ENCODE data around the gene TEX264. TPM values are rescaled to one million over a fixed set of nuclear protein-coding genes. Genes with fewer than 3 reads are reported as not detected.

The TEX264 gene
- total RNA-seq, 4 donors from 2014 or later: 60.9 to 116 (median 88.2) TPM

- no peak overlapping the region for H3K27ac ChIP-seq
- WGBS, 2 donors (ENCODE audit: low coverage in 1 of 2): 91 to 94% methylated on average over 2 to 3 of the region's 3 CpGs
- in situ Hi-C loops (cut with MboI; ENCODE audit: low pct_ligation_motif_present in 1 of 4, low pct_unique_long_range_greater_than_20kb in 1 of 4, low sequenced_read_pairs in 3 of 4) (loop anchor here in 1 of 4 donors (25.0 kb wide), 1 partner anchor 270 kb away; the partner anchor contains the start of genes MANF and RBM15B), intact Hi-C loops (cut with DNase I; ENCODE audit: low total_unique reads) (no loop called here)
- no peak for DNase-seq
- H3K4me3 ChIP-seq: no peak overlapping the region
- H3K4me1 ChIP-seq: no peaks in the 10 kb centered on the region
- H3K9me3 ChIP-seq: no peaks in the 10 kb centered on the region
- TF ChIP-seq POLR2AphosphoS5 (IDR thresholded peaks at IDR 0.05): no peak
- TF ChIP-seq POLR2A (IDR thresholded peaks at IDR 0.05): no peak
- TF ChIP-seq EP300 (IDR thresholded peaks at IDR 0.05; ENCODE audit: low read depth): no peak
- TF ChIP-seq, protein P1, sequence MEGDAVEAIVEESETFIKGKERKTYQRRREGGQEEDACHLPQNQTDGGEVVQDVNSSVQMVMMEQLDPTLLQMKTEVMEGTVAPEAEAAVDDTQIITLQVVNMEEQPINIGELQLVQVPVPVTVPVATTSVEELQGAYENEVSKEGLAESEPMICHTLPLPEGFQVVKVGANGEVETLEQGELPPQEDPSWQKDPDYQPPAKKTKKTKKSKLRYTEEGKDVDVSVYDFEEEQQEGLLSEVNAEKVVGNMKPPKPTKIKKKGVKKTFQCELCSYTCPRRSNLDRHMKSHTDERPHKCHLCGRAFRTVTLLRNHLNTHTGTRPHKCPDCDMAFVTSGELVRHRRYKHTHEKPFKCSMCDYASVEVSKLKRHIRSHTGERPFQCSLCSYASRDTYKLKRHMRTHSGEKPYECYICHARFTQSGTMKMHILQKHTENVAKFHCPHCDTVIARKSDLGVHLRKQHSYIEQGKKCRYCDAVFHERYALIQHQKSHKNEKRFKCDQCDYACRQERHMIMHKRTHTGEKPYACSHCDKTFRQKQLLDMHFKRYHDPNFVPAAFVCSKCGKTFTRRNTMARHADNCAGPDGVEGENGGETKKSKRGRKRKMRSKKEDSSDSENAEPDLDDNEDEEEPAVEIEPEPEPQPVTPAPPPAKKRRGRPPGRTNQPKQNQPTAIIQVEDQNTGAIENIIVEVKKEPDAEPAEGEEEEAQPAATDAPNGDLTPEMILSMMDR (IDR thresholded peaks at IDR 0.05): no peak
- H3K36me3 ChIP-seq: peaks cover 0 to 36% (median 8%) of the 10 kb centered on the region in 4 donors
- H3K27me3 ChIP-seq: no peaks in the 10 kb centered on the region
These were observed 13.8 kb upstream of the TEX264 start for GRCh38 chr3:51657234-51657633.

GRCh38 chr3:51659942-51660341 is 11.1 kb upstream of the TEX264 start:
- Histone ChIP-seq H3K4me3 (no peak overlapping the region), H3K36me3 (peaks cover 0 to 43% (median 13%) of the 10 kb centered on the region in 4 donors), H3K4me1 (no peaks in the 10 kb centered on the region), H3K27ac (no peak overlapping the region), H3K9me3 (no peaks in the 10 kb centered on the region), H3K27me3 (no peaks in the 10 kb centered on the region)
- TF ChIP-seq POLR2A (IDR thresholded peaks at IDR 0.05) (no peak), POLR2AphosphoS5 (IDR thresholded peaks at IDR 0.05) (no peak)
- TF ChIP-seq, protein P1 (IDR thresholded peaks at IDR 0.05): no peak
- in situ Hi-C loops (cut with MboI; ENCODE audit: low pct_ligation_motif_present in 1 of 4, low pct_unique_long_range_greater_than_20kb in 1 of 4, low sequenced_read_pairs in 3 of 4): loop anchor here in 1 of 4 donors (10.0 to 25.0 kb wide), 2 partner anchors 155 to 273 kb away; partner anchors contain the start of genes DCAF1, MANF and RBM15B
- intact Hi-C loops (cut with DNase I; ENCODE audit: low total_unique reads): no loop called here
- no peak for DNase-seq
- WGBS, 2 donors (ENCODE audit: low coverage in 1 of 2): 89 to 94% methylated on average over 9 of the region's 9 CpGs

DNA sequence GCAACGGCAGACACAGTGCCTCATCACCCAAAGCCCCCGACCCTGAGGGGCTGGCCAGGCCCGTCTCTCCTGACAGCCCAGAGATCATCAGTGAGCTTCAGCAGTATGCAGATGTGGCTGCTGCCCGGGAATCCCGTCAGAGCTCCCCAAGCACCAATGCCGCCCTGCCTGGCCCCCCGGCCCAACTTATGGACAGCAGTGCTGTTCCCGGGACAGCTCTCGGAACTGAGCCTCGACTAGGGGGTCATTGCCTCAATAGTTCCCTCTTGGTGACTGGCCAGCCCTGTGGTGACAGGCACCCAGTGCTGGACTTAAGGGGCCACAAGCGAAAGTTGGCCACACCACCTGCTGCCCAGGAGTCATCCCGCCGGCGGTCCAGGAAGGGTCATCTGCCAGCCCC is 8.6 kb upstream of the TEX264 start:
- peaks cover 0 to 39% (median 13%) of the 10 kb centered on the region in 4 donors for H3K36me3 ChIP-seq
- intact Hi-C loops (cut with DNase I; ENCODE audit: low total_unique reads): no loop called here
- TF ChIP-seq, protein P1 (IDR thresholded peaks at IDR 0.05): no peak
- TF ChIP-seq EP300 (IDR thresholded peaks at IDR 0.05; ENCODE audit: low read depth): no peak
- no peak for TF ChIP-seq POLR2AphosphoS5 (IDR thresholded peaks at IDR 0.05)
- no peak for TF ChIP-seq POLR2A (IDR thresholded peaks at IDR 0.05)

DNA sequence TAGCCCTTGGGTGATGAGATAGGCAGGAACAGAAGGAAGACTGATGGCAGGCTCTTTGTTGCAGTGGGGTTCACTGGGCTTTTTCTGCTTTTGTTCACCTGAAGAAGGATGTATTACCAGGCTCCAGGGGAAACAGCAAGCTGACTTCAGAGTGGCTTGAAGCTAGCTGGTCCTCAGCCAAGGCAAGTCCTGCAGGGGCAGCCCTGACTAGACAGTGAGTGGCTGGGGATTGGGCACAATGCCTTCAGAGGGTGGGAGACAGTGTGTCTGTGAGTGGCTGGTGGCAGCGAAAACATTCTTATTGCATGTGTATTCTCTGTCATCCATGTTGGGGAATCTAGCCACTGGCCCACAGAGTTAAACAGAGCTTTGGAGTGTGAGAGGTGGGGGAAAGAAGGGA is 2.3 kb upstream of the TEX264 start:
- H3K4me3 ChIP-seq: no peak overlapping the region
- in situ Hi-C loops (cut with MboI; ENCODE audit: low pct_ligation_motif_present in 1 of 4, low pct_unique_long_range_greater_than_20kb in 1 of 4, low sequenced_read_pairs in 3 of 4) (loop anchor here in 2 of 4 donors (5.0 to 25.0 kb wide), 3 partner anchors 164 to 281 kb away; partner anchors contain the start of genes DCAF1 (in 2 of the 2), MANF (in 1 of the 2) and RBM15B (in 1 of the 2)), intact Hi-C loops (cut with DNase I; ENCODE audit: low total_unique reads) (loop anchor here (1.0 kb wide), 1 partner anchor 166 kb away; no protein-coding TSS in a partner anchor)
- 93% methylated on average over 1 of the region's 1 CpG; no CpG with 5 or more reads in 1 of the 2 donors for WGBS, 2 donors (ENCODE audit: low coverage in 1 of 2)
- H3K27ac ChIP-seq: no peak overlapping the region
- no peaks in the 10 kb centered on the region for H3K36me3 ChIP-seq
- no peaks in the 10 kb centered on the region for H3K9me3 ChIP-seq
- H3K4me1 ChIP-seq: peaks cover 10 to 38% (median 34%) of the 10 kb centered on the region in 4 donors
- H3K27me3 ChIP-seq: no peaks in the 10 kb centered on the region
- DNase-seq: no peak
- TF ChIP-seq, protein P1 (IDR thresholded peaks at IDR 0.05): no peak
- TF ChIP-seq EP300 (IDR thresholded peaks at IDR 0.05; ENCODE audit: low read depth) (no peak), POLR2A (IDR thresholded peaks at IDR 0.05) (no peak), POLR2AphosphoS5 (IDR thresholded peaks at IDR 0.05) (no peak)

More for the DNA sequence above, 8.6 kb upstream of the TEX264 start:
- DNase-seq: no peak
- in situ Hi-C loops (cut with MboI; ENCODE audit: low pct_ligation_motif_present in 1 of 4, low pct_unique_long_range_greater_than_20kb in 1 of 4, low sequenced_read_pairs in 3 of 4): loop anchor here in 1 of 4 donors (10.0 to 25.0 kb wide), 2 partner anchors 158 to 275 kb away; partner anchors contain the start of genes DCAF1, MANF and RBM15B
- 90 to 94% methylated on average over 5 to 8 of the region's 14 CpGs for WGBS, 2 donors (ENCODE audit: low coverage in 1 of 2)
- no peaks in the 10 kb centered on the region for H3K4me1 ChIP-seq
- no peaks in the 10 kb centered on the region for H3K9me3 ChIP-seq
- no peak overlapping the region for H3K4me3 ChIP-seq
- H3K27me3 ChIP-seq: no peaks in the 10 kb centered on the region
- H3K27ac ChIP-seq: no peak overlapping the region
